ENCODE measurements around the gene BCL7B.
"Not testable (repeated sequence)": the region's sequence is repeated elsewhere in the genome, so short reads cannot be mapped to it uniquely, and the experiment has no call there.

The BCL7B gene

GRCh38 chr7:73532224-73532623, 25.3 kb downstream of the BCL7B start:
- DNase-seq: no peak

- DNase-seq: no peak
Measured at GRCh38 chr7:73530800-73531199, 26.7 kb downstream of the BCL7B start.

GRCh38 chr7:73526896-73527821, 30.3 kb downstream of the BCL7B start:
- no peak for DNase-seq

- not testable (repeated sequence) for DNase-seq
Measured at GRCh38 chr7:73526158-73526494, 31.4 kb downstream of the BCL7B start.

GRCh38 chr7:73522105-73522872, 35.2 kb downstream of the BCL7B start, which contains the start of gene BAZ1B:
BAZ1B (minus strand) TSS chr7:73522293; CDS start chr7:73521933, 360 bp downstream.
- DNase-seq: peak; percentile 97

GRCh38 chr7:73521636-73522104, 35.8 kb downstream of the BCL7B start:
- no peak for DNase-seq

GRCh38 chr7:73520673-73521635, 36.5 kb downstream of the BCL7B start:
- DNase-seq: no peak

GRCh38 chr7:73519867-73520672, 37.4 kb downstream of the BCL7B start:
- no peak for DNase-seq

GRCh38 chr7:73518470-73518869, 39.0 kb downstream of the BCL7B start:
- DNase-seq: no peak

- DNase-seq: no peak
Measured at GRCh38 chr7:73517241-73517995, 40.1 kb downstream of the BCL7B start.

GRCh38 chr7:73515178-73515577, 42.3 kb downstream of the BCL7B start:
- no peak for DNase-seq

GRCh38 chr7:73512018-73512780, 45.3 kb downstream of the BCL7B start:
- DNase-seq: no peak

GRCh38 chr7:73509463-73509862, 48.0 kb downstream of the BCL7B start:
- DNase-seq: no peak

GRCh38 chr7:73507556-73507955, 49.9 kb downstream of the BCL7B start:
- no peak for DNase-seq

GRCh38 chr7:73504920-73505319, 52.6 kb downstream of the BCL7B start:
- no peak for DNase-seq

- DNase-seq: no peak
Measured at GRCh38 chr7:73504017-73504416, 53.5 kb downstream of the BCL7B start.

- DNase-seq: no peak
Measured at GRCh38 chr7:73503229-73503628, 54.3 kb downstream of the BCL7B start.

- no peak for DNase-seq
Measured at GRCh38 chr7:73496626-73497025, 60.9 kb downstream of the BCL7B start.

- DNase-seq: not testable (repeated sequence)
Measured at GRCh38 chr7:73495507-73495906, 62.0 kb downstream of the BCL7B start.

GRCh38 chr7:73489976-73490375, 67.5 kb downstream of the BCL7B start:
- no peak for DNase-seq

Data from NCI-H1694 treated with DMSO at 0.1 percent for 48 hours (cell line).